ENCODE measurements around the gene BCL2L15. TPM values are rescaled to one million over a fixed set of nuclear protein-coding genes. Genes with fewer than 3 reads are reported as not detected.

Gene BCL2L15
- total and polyA plus RNA-seq, 10 donors, result 0.64 to 7.1 (median 1.9) TPM

DNA sequence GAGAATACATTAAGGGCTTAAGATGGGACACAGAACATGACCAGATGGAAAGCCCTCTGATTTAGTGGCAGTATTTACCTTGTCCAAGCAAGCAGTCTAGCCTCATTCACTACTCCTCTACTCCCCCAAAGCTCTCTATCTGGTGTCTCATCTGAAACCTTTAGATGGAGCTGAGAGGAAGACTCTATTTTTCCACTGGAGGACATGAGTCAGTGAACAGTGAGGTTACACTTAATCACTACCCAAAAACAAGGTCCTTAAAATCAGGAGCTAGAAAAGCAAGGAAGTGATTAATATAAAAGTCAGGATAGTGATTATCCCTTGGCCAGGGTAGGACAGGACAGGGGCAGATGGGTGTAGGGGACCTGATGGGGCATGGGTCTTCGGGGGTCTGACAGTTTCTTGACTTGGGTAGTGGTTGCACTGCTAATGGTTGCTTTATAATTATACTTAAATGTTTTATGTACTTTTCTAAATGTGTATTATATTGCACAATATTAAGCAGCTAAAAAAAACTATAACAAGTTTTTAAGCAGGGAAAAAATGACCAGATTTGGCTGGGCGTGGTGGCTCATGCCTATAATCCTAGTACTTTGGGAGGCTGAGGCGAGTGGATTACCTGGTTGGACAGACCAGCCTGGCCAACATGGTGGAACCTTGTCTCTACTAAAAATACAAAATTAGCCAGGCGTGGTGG is 18.8 kb downstream of the BCL2L15 start:
- Histone ChIP-seq H3K4me3 (peak overlapping the region in 1 of 8 donors; percentile 65), H3K4me1 (peaks cover 0 to 91% (median 53%) of the 10 kb centered on the region in 6 donors), H3K27ac (peak overlapping the region in 3 of 8 donors; percentile 91 to 93 (median 93)), H3K9me3 (no peaks in the 10 kb centered on the region), H3K27me3 (replicated peaks in 1 of 7) (no peaks in the 10 kb centered on the region), H3K36me3 (peaks cover 0 to 6% (median 0%) of the 10 kb centered on the region in 6 donors)
- intact Hi-C loops (cut with DNase I; ENCODE audit: low total_unique reads), result no loop called here
- TF ChIP-seq POLR2A (IDR thresholded peaks at IDR 0.05), result no peak
- no peak for TF ChIP-seq POLR2AphosphoS5 (IDR thresholded peaks at IDR 0.05)
- TF ChIP-seq, protein P1, sequence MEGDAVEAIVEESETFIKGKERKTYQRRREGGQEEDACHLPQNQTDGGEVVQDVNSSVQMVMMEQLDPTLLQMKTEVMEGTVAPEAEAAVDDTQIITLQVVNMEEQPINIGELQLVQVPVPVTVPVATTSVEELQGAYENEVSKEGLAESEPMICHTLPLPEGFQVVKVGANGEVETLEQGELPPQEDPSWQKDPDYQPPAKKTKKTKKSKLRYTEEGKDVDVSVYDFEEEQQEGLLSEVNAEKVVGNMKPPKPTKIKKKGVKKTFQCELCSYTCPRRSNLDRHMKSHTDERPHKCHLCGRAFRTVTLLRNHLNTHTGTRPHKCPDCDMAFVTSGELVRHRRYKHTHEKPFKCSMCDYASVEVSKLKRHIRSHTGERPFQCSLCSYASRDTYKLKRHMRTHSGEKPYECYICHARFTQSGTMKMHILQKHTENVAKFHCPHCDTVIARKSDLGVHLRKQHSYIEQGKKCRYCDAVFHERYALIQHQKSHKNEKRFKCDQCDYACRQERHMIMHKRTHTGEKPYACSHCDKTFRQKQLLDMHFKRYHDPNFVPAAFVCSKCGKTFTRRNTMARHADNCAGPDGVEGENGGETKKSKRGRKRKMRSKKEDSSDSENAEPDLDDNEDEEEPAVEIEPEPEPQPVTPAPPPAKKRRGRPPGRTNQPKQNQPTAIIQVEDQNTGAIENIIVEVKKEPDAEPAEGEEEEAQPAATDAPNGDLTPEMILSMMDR (IDR thresholded peaks at IDR 0.05 in 8 of 11, conservative IDR thresholded peaks at IDR 0.05 in 3 of 11), result no peak
- WGBS, 5 donors, result 90 to 93% (median 91%) methylated on average over 4 of the region's 4 CpGs
- no peak for DNase-seq

DNA sequence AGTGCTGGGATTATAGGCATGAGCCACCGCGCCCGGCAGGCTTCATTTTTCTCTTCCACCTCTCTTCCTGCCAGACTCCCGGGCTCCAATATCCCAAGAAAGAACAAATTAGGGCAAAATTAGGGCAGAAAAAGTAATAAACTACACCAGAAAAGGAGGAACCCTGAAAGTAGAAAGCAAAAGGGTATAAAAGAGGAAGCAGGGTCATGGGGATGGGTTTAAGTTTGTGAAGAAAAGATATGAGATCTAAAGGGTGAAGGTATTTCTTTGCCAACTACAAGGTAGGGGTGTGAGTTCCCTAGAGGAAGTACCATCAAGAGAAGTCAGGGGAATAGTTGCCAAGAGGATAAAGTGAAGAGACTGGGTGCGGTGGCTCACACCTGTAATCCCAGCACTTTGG is 25.7 kb downstream of the BCL2L15 start:
- 88 to 96% (median 96%) methylated on average over 5 of the region's 5 CpGs for WGBS, 5 donors
- Histone ChIP-seq H3K4me3 (no peak overlapping the region), H3K27me3 (replicated peaks in 1 of 7) (no peaks in the 10 kb centered on the region), H3K9me3 (no peaks in the 10 kb centered on the region), H3K4me1 (peaks cover 32 to 91% (median 60%) of the 10 kb centered on the region in 6 donors), H3K36me3 (peaks cover 0 to 18% (median 0%) of the 10 kb centered on the region in 6 donors), H3K27ac (peak overlapping the region in 7 of 8 donors; percentile 37 to 80 (median 75))
- intact Hi-C loops (cut with DNase I; ENCODE audit: low total_unique reads), result no loop called here
- TF ChIP-seq, protein P1 (IDR thresholded peaks at IDR 0.05 in 8 of 11, conservative IDR thresholded peaks at IDR 0.05 in 3 of 11), result no peak
- no peak for DNase-seq

GRCh38 chr1:113860891-113861290 is 26.5 kb downstream of the BCL2L15 start:
- TF ChIP-seq POLR2A (IDR thresholded peaks at IDR 0.05) (no peak), POLR2AphosphoS5 (IDR thresholded peaks at IDR 0.05) (no peak)
- TF ChIP-seq, protein P1 (IDR thresholded peaks at IDR 0.05 in 8 of 11, conservative IDR thresholded peaks at IDR 0.05 in 3 of 11), result no peak
- DNase-seq, result no peak
- Histone ChIP-seq H3K4me1 (peaks cover 32 to 89% (median 58%) of the 10 kb centered on the region in 6 donors), H3K27me3 (replicated peaks in 1 of 7) (no peaks in the 10 kb centered on the region), H3K36me3 (peaks cover 0 to 26% (median 1%) of the 10 kb centered on the region in 6 donors), H3K4me3 (no peak overlapping the region), H3K27ac (peak overlapping the region; percentile 20 to 80 (median 75)), H3K9me3 (no peaks in the 10 kb centered on the region)
- intact Hi-C loops (cut with DNase I; ENCODE audit: low total_unique reads), result no loop called here
- 56 to 65% (median 61%) methylated on average over 3 of the region's 3 CpGs for WGBS, 5 donors

DNA sequence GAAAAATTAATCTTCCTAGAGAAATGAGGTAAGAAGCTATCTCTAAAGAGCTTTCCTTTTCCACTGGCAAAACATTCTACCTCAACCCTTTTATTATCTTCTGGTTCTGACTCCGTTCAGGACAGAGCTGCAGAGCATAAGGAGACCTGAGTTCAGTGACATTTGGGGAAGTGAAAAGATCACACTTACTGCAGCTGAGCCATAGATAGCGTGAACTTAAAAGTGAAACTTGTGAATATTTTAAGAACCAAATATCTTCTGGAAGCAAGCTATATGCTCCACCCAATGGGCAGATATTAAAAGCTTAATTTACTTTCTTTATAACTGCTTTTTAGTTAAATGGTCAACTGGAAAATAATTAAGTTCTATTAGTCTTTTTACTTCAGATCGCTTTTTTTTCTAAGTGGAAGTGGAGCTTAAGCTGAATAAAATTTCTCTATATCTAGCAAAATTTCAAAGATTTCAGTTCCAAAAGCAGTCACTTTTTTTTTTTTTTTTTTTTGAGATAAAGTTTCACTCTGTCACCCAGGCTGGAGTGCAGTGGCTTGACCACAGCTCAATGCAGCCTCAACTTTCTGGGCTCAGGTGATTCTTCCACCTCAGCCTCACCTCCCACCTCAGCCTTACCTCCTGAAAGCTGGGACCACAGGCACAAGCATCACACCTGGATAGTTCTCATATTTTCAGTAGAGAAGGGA is 27.8 kb downstream of the BCL2L15 start:
- intact Hi-C loops (cut with DNase I; ENCODE audit: low total_unique reads), result no loop called here
- 17 to 40% (median 26%) methylated on average over 3 of the region's 3 CpGs for WGBS, 5 donors
- H3K9me3 ChIP-seq, result no peaks in the 10 kb centered on the region
- no peaks in the 10 kb centered on the region for H3K27me3 ChIP-seq (replicated peaks in 1 of 7)
- TF ChIP-seq, protein P1 (IDR thresholded peaks at IDR 0.05 in 8 of 11, conservative IDR thresholded peaks at IDR 0.05 in 3 of 11), result no peak
- TF ChIP-seq POLR2A (IDR thresholded peaks at IDR 0.05), result no peak
- peak in 1 of 3 donors; percentile 35 for TF ChIP-seq POLR2AphosphoS5 (IDR thresholded peaks at IDR 0.05)
- H3K27ac ChIP-seq, result peak overlapping the region; percentile 57 to 80 (median 75)
- no peak for DNase-seq
- H3K4me1 ChIP-seq, result peaks cover 32 to 82% (median 58%) of the 10 kb centered on the region in 6 donors
- peaks cover 0 to 39% (median 4%) of the 10 kb centered on the region in 6 donors for H3K36me3 ChIP-seq
- H3K4me3 ChIP-seq, result peak overlapping the region in 1 of 8 donors; percentile 41
